ENCODE results near the gene CTDP1. TPM values are rescaled to one million over a fixed set of nuclear protein-coding genes. Genes with fewer than 3 reads are reported as not detected.

CTDP1 gene
- polyA plus RNA-seq, 1 donor (not counting 4 experiments of a cell fraction or from before 2014, with no cell fraction given) = 9.2 TPM

DNA sequence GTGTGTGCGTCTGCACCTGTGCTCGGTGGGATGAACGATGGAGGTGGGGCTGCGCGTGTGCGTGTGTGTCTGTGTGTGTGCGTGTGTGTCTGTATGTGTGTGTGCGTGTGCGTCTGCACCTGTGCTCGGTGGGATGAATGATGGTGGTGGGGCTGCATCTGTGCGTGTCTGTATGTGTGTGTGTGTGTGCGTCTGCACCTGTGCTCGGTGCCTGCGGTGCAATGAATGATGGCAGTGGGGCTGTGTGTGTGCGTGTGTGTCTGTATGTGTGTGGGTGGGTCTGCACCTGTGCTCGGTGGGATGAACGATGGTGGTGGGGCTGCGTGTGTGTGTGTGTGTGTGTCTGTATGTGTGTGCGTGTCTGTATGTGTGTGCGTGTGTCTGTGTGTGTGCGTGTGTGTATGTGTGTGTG, 48.5 kb upstream of the CTDP1 start:
- dilution Hi-C loops (cut with MboI; ENCODE audit: extremely low pct_ligation_motif_present, low sequenced_read_pairs) = no loop called here
- Histone ChIP-seq H3K27ac (ENCODE audit: control insufficient read depth, insufficient read depth, low read length) (no peak overlapping the region), H2AFZ (ENCODE audit: control insufficient read depth, low read length) (no peak overlapping the region), H3K27me3 (ENCODE audit: control insufficient read depth, extremely low read depth, insufficient read depth, low read length) (peaks cover 2% of the 10 kb centered on the region), H3K4me1 (ENCODE audit: control insufficient read depth, extremely low read depth, insufficient read depth, low read length) (no peaks in the 10 kb centered on the region), H3K36me3 (ENCODE audit: control insufficient read depth in 2 of 2, extremely low read depth in 1 of 2, insufficient read depth in 2 of 2, low read length in 2 of 2) (no peaks in the 10 kb centered on the region), H4K20me1 (ENCODE audit: control insufficient read depth, extremely low read depth, insufficient read depth, low read length) (no peaks in the 10 kb centered on the region), H3K9me3 (ENCODE audit: control insufficient read depth, low read depth, low read length) (peaks cover 3% of the 10 kb centered on the region), H3K9me1 (ENCODE audit: control insufficient read depth, extremely low read depth, insufficient read depth, low read length) (no peaks in the 10 kb centered on the region), H3K4me2 (ENCODE audit: control insufficient read depth, extremely low read depth, insufficient read depth, low read depth, low read length) (no peak overlapping the region), H3K79me2 (ENCODE audit: control insufficient read depth, insufficient read depth, low read length) (no peaks in the 10 kb centered on the region), H3K9ac (ENCODE audit: control insufficient read depth, extremely low read depth, insufficient read depth, low read length) (no peak overlapping the region), H3K4me3 (ENCODE audit: control insufficient read depth in 2 of 3, extremely low read depth in 1 of 3, insufficient read depth in 2 of 3, low read depth in 1 of 3, low read length in 3 of 3) (no peak overlapping the region)
- TF ChIP-seq, protein P1, sequence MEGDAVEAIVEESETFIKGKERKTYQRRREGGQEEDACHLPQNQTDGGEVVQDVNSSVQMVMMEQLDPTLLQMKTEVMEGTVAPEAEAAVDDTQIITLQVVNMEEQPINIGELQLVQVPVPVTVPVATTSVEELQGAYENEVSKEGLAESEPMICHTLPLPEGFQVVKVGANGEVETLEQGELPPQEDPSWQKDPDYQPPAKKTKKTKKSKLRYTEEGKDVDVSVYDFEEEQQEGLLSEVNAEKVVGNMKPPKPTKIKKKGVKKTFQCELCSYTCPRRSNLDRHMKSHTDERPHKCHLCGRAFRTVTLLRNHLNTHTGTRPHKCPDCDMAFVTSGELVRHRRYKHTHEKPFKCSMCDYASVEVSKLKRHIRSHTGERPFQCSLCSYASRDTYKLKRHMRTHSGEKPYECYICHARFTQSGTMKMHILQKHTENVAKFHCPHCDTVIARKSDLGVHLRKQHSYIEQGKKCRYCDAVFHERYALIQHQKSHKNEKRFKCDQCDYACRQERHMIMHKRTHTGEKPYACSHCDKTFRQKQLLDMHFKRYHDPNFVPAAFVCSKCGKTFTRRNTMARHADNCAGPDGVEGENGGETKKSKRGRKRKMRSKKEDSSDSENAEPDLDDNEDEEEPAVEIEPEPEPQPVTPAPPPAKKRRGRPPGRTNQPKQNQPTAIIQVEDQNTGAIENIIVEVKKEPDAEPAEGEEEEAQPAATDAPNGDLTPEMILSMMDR (optimal IDR thresholded peaks at IDR 0.05 in 1 of 3, IDR thresholded peaks at IDR 0.05 in 1 of 3, conservative IDR thresholded peaks at IDR 0.05 in 1 of 3; ENCODE audit: extremely low read depth in 1 of 3, insufficient read depth in 2 of 3, low read length in 3 of 3) = no peak
- TF ChIP-seq EZH2 (IDR thresholded peaks at IDR 0.05; ENCODE audit: low read length) = no peak
- FAIRE-seq (no peak), DNase-seq (ENCODE audit: low read depth, low spot score) (no peak)

DNA sequence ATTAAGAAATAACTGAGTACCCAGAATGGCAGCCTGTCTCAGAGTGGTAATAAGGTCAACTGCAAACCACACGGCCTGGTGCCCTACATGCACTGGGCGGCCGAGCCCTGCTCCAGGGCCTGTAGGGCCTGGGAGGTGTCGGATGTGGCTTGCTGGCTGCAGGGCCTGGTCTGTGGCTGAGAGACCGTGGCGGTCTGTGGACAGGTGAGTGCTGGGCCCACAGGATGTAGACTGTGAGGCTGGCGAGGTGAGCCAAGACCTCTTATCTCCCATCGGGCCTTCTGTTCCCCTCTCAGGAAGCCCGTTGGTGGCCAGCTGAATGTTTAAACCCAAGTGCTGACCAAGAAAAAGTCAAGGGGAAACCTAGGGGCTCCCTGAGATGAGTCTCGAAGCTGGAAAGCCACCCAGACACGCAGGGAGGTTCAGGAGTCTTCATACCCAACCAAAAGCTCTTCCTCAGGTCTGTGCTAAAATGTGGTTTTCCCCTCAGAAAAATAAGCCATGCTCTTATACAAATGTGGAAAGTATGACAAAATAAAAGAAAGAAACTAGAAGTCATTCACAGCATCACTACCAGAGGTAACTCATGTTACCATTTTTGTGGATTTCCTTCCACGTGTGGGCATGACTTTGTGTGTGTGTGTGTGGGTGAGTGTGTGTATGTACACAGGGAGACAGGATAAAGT, 47.7 kb upstream of the CTDP1 start:
- Histone ChIP-seq H3K36me3 (ENCODE audit: control insufficient read depth in 2 of 2, extremely low read depth in 1 of 2, insufficient read depth in 2 of 2, low read length in 2 of 2) (no peaks in the 10 kb centered on the region), H3K9me1 (ENCODE audit: control insufficient read depth, extremely low read depth, insufficient read depth, low read length) (no peaks in the 10 kb centered on the region), H3K4me3 (ENCODE audit: control insufficient read depth in 2 of 3, extremely low read depth in 1 of 3, insufficient read depth in 2 of 3, low read depth in 1 of 3, low read length in 3 of 3) (no peak overlapping the region), H4K20me1 (ENCODE audit: control insufficient read depth, extremely low read depth, insufficient read depth, low read length) (no peaks in the 10 kb centered on the region), H3K4me1 (ENCODE audit: control insufficient read depth, extremely low read depth, insufficient read depth, low read length) (no peaks in the 10 kb centered on the region), H2AFZ (ENCODE audit: control insufficient read depth, low read length) (no peak overlapping the region), H3K9ac (ENCODE audit: control insufficient read depth, extremely low read depth, insufficient read depth, low read length) (no peak overlapping the region), H3K4me2 (ENCODE audit: control insufficient read depth, extremely low read depth, insufficient read depth, low read depth, low read length) (no peak overlapping the region), H3K79me2 (ENCODE audit: control insufficient read depth, insufficient read depth, low read length) (no peaks in the 10 kb centered on the region), H3K27ac (ENCODE audit: control insufficient read depth, insufficient read depth, low read length) (no peak overlapping the region), H3K27me3 (ENCODE audit: control insufficient read depth, extremely low read depth, insufficient read depth, low read length) (peaks cover under 1% of the 10 kb centered on the region), H3K9me3 (ENCODE audit: control insufficient read depth, low read depth, low read length) (peaks cover 3% of the 10 kb centered on the region)
- DNase-seq (ENCODE audit: low read depth, low spot score) (no peak), FAIRE-seq (no peak)
- TF ChIP-seq EZH2 (IDR thresholded peaks at IDR 0.05; ENCODE audit: low read length) = no peak
- TF ChIP-seq, protein P1 (optimal IDR thresholded peaks at IDR 0.05 in 1 of 3, IDR thresholded peaks at IDR 0.05 in 1 of 3, conservative IDR thresholded peaks at IDR 0.05 in 1 of 3; ENCODE audit: extremely low read depth in 1 of 3, insufficient read depth in 2 of 3, low read length in 3 of 3) = no peak
- dilution Hi-C loops (cut with MboI; ENCODE audit: extremely low pct_ligation_motif_present, low sequenced_read_pairs) = no loop called here

Measured in keratinocyte (primary cell).